ENCODE results near the gene TNNI2. TPM values are rescaled to one million over a fixed set of nuclear protein-coding genes. Genes with fewer than 3 reads are reported as not detected.

Gene TNNI2
- total and polyA plus RNA-seq, 11 donors: 0.22 to 3.3 (median 0.72) TPM; not detected in 8

GRCh38 chr11:1824221-1825038 is 14.4 kb upstream of the TNNI2 start:
- Histone ChIP-seq H3K36me3 (no peaks in the 10 kb centered on the region), H3K27me3 (peaks cover 0 to 2% (median 0%) of the 10 kb centered on the region in 9 donors), H3K27ac (no peak overlapping the region), H3K4me1 (peaks cover 0 to 17% (median 10%) of the 10 kb centered on the region in 12 donors), H3K4me3 (no peak overlapping the region), H3K9me3 (peaks cover 0 to 2% (median 0%) of the 10 kb centered on the region in 12 donors)
- intact Hi-C loops (cut with DNase I): loop anchor here in 2 of 10 donors (5.0 to 10.0 kb wide), 2 partner anchors 50 to 62 kb away; partner anchors contain the start of gene CTSD (in 1 of the 2)
- WGBS, 4 donors: 94 to 97% (median 95%) methylated on average over 21 to 23 of the region's 23 CpGs
- no peak for DNase-seq
- ATAC-seq: no peak
- TF ChIP-seq POLR2A (IDR thresholded peaks at IDR 0.05): no peak
- TF ChIP-seq CTCF (IDR thresholded peaks at IDR 0.05): no peak

- Histone ChIP-seq H3K27ac (no peak overlapping the region), H3K36me3 (no peaks in the 10 kb centered on the region), H3K4me3 (no peak overlapping the region), H3K27me3 (peaks cover 0 to 9% (median 0%) of the 10 kb centered on the region in 9 donors), H3K9me3 (no peaks in the 10 kb centered on the region), H3K4me1 (peaks cover 0 to 17% (median 10%) of the 10 kb centered on the region in 12 donors)
- TF ChIP-seq POLR2A (IDR thresholded peaks at IDR 0.05) (no peak), CTCF (IDR thresholded peaks at IDR 0.05) (peak in 10 of 12 donors; percentile 10 to 58 (median 32))
- WGBS, 4 donors: 32 to 60% (median 57%) methylated on average over 13 to 26 of the region's 26 CpGs
- ATAC-seq (peak in 3 of 4 donors; percentile 42 to 48 (median 43)), DNase-seq (peak in 1 of 5 donors; percentile 78)
- intact Hi-C loops (cut with DNase I): loop anchor here in 2 of 10 donors (5.0 to 10.0 kb wide), 2 partner anchors 50 to 63 kb away; partner anchors contain the start of gene CTSD (in 1 of the 2)
These were observed 13.6 kb upstream of the TNNI2 start for GRCh38 chr11:1825039-1825740.

GRCh38 chr11:1825785-1826451 is 12.9 kb upstream of the TNNI2 start:
- no peak overlapping the region for H3K4me3 ChIP-seq
- no peak for TF ChIP-seq CTCF (IDR thresholded peaks at IDR 0.05)
- 88 to 94% (median 90%) methylated on average over 21 to 33 of the region's 33 CpGs for WGBS, 4 donors
- H3K27ac ChIP-seq: no peak overlapping the region
- DNase-seq (no peak), ATAC-seq (no peak)
- H3K9me3 ChIP-seq: no peaks in the 10 kb centered on the region
- peaks cover 0 to 12% (median 0%) of the 10 kb centered on the region in 9 donors for H3K27me3 ChIP-seq
- H3K4me1 ChIP-seq: peaks cover 0 to 17% (median 10%) of the 10 kb centered on the region in 12 donors
- no peaks in the 10 kb centered on the region for H3K36me3 ChIP-seq
- intact Hi-C loops (cut with DNase I): loop anchor here in 2 of 10 donors (5.0 to 10.0 kb wide), 2 partner anchors 51 to 64 kb away; partner anchors contain the start of gene CTSD (in 1 of the 2)

All from heart left ventricle (tissue), 16 donors.